Muscle of leg (tissue), 11 donors: ENCODE data around the gene DENND5B. TPM values are rescaled to one million over a fixed set of nuclear protein-coding genes. Genes with fewer than 3 reads are reported as not detected.

Source experiments
- DNase-seq: peaks from one replicate; pipeline ENCODE4 v3.0.0; 2013
- H3K27ac ChIP-seq: one replicate; pipeline ENCODE4 v1.5.1; 2013; ENCODE audit warnings: mild to moderate bottlenecking, low read length, control low read depth
- H3K27me3 ChIP-seq: one replicate; pipeline ENCODE4 v1.6.1; 2013; ENCODE audit warnings: low read length; ENCODE audit not compliant: control insufficient read depth, insufficient read depth
- H3K36me3 ChIP-seq: one replicate; pipeline ENCODE4 v1.6.1; 2013; ENCODE audit warnings: low read length; ENCODE audit not compliant: control insufficient read depth, insufficient read depth
- H3K4me1 ChIP-seq: one replicate; pipeline ENCODE4 v1.6.1; 2013; ENCODE audit warnings: low read length; ENCODE audit not compliant: control insufficient read depth, insufficient read depth
- H3K4me3 ChIP-seq: one replicate; pipeline ENCODE4 v1.5.1; 2013; ENCODE audit warnings: low read length, control low read depth
- H3K9me3 ChIP-seq: replicated peaks from 2 replicates; pipeline ENCODE4 v1.6.1; 2013; ENCODE audit warnings: low read depth, low read length; ENCODE audit not compliant: control insufficient read depth
- WGBS: methylation state at CpG from one replicate; pipeline ENCODE4 v1.1.5; 2013; ENCODE audit warnings: missing lambda C conversion rate; ENCODE audit not compliant: insufficient coverage; 5-methylcytosine and 5-hydroxymethylcytosine counted together
- polyA plus RNA-seq, 8 donors: library from polyadenylated mRNA; unstranded; fragments of 120-200 nt; gene quantifications; one replicate each; pipeline versions ENCODE4 v1.2.1 to v1.2.3, GENCODE V29; 2013; ENCODE audit warnings: inconsistent platforms in 1 of 8, low replicate concordance in 1 of 8; ENCODE audit not compliant: insufficient read length in 8 of 8, insufficient read depth in 1 of 8
- total RNA-seq: library from RNA; stranded (reverse); fragments of 120-200 nt; gene quantifications from one replicate; pipeline ENCODE4 v1.2.4, GENCODE V29; 2013

DENND5B gene
- total and polyA plus RNA-seq, 9 donors = 13.2 to 22.3 (median 20.0) TPM

DNA sequence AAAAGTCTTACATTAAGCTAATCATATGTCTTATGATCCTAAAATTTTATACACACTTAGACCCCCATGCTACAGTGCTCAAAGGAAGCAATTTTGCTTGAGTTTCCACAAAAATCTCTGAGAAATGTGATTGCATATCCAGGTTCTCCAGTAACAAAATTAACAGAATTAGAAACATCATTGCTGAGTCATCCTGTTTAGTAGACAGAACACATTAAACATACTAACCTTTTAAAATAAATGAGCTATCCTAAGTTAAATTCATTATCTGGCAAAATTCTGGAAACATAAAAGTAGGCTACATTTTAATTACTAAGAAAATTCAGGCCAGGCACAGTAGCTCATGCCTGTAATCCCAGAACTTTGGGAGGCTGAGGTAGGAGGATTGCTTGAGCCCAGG lies 94.7 kb downstream of the DENND5B start:
- no peak for DNase-seq
- Histone ChIP-seq H3K9me3 (no peaks in the 10 kb centered on the region), H3K27ac (no peak overlapping the region), H3K4me1 (no peaks in the 10 kb centered on the region), H3K36me3 (no peaks in the 10 kb centered on the region), H3K27me3 (no peaks in the 10 kb centered on the region), H3K4me3 (no peak overlapping the region)

- Histone ChIP-seq H3K4me3 (no peak overlapping the region), H3K27ac (no peak overlapping the region), H3K9me3 (no peaks in the 10 kb centered on the region), H3K4me1 (no peaks in the 10 kb centered on the region), H3K36me3 (no peaks in the 10 kb centered on the region), H3K27me3 (no peaks in the 10 kb centered on the region)
- WGBS = no CpG with 5 or more reads among the region's 2 CpGs
- DNase-seq = no peak
These were observed 96.5 kb downstream of the DENND5B start for GRCh38 chr12:31494455-31494854.

GRCh38 chr12:31492599-31493196 lies 98.2 kb downstream of the DENND5B start:
- no peak for DNase-seq
- Histone ChIP-seq H3K4me1 (no peaks in the 10 kb centered on the region), H3K4me3 (no peak overlapping the region), H3K36me3 (no peaks in the 10 kb centered on the region), H3K27ac (no peak overlapping the region), H3K27me3 (no peaks in the 10 kb centered on the region), H3K9me3 (no peaks in the 10 kb centered on the region)
- 100% methylated on average over 1 of the region's 2 CpGs for WGBS

DNA sequence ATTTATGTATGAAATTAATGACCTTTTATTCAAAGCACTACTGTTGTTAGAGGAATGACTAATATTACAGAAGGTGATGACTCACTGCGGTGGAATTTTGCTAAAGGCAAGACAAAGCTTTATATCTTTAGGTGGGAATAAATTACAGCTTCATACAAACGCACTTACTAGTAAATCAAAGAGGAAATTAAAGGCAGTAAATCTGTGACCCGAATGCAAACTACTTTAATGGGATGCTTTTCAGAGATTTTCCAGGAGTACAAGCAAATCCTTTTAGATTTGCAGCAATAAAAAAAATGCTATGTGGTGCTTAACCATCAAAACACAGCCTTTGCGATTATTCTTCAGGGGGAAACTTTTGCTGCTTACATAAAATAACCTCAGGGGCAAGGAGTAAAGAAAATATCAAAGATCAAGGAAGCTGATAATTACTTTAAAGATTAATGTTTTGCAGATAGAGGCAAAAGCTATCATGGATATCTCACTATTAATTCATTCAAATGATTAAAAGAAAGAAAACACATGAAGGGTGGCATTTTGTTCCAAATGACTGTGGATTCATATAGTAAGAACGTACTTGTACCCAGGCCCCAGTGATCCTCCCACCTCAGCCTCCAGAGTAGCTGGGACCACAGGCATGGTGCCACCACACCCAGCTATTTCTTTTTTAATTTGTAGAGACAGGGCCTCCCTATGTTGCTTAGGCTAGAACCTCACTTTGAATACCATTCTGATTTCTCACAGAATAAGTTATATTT lies 98.9 kb downstream of the DENND5B start:
- DNase-seq = no peak
- Histone ChIP-seq H3K9me3 (no peaks in the 10 kb centered on the region), H3K4me1 (no peaks in the 10 kb centered on the region), H3K27me3 (no peaks in the 10 kb centered on the region), H3K4me3 (no peak overlapping the region), H3K27ac (no peak overlapping the region), H3K36me3 (no peaks in the 10 kb centered on the region)
- no CpG with 5 or more reads among the region's 5 CpGs for WGBS

DNA sequence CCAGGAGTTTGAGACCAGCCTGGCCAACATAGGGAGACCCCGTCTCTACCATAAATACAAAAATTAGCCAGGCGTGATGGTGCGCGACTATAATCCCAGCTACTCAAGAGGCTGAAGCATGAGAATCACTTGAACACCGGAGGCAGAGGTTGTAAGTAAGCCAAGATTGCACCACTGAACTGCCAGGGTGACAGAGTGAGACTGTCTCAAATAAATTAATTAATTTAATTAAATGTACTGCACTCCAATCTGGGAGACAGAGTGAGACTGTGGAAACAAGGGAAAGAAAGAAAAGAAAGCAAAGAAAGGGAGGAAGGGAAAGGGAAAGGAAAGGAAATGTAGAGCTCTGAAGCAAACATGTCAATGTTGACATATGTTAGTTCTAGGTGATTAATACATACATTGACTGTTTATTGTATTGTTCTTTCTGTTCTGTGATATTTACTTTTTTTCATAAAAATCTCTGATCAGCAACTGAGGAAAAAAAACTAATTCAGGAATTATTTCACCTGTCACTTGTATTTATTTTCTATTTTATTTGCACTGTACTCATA lies 99.6 kb downstream of the DENND5B start:
- Histone ChIP-seq H3K4me3 (no peak overlapping the region), H3K36me3 (no peaks in the 10 kb centered on the region), H3K9me3 (no peaks in the 10 kb centered on the region), H3K27ac (no peak overlapping the region), H3K27me3 (no peaks in the 10 kb centered on the region), H3K4me1 (no peaks in the 10 kb centered on the region)
- 81% methylated on average over 3 of the region's 5 CpGs for WGBS
- no peak for DNase-seq

- peak; percentile 23 for DNase-seq
- no peaks in the 10 kb centered on the region for H3K36me3 ChIP-seq
- H3K4me3 ChIP-seq = no peak overlapping the region
- WGBS = no CpG with 5 or more reads among the region's 4 CpGs
- no peaks in the 10 kb centered on the region for H3K4me1 ChIP-seq
- H3K27me3 ChIP-seq = no peaks in the 10 kb centered on the region
- H3K27ac ChIP-seq = no peak overlapping the region
- H3K9me3 ChIP-seq = no peaks in the 10 kb centered on the region
These were observed 102.1 kb downstream of the DENND5B start for GRCh38 chr12:31488737-31489338.

DNA sequence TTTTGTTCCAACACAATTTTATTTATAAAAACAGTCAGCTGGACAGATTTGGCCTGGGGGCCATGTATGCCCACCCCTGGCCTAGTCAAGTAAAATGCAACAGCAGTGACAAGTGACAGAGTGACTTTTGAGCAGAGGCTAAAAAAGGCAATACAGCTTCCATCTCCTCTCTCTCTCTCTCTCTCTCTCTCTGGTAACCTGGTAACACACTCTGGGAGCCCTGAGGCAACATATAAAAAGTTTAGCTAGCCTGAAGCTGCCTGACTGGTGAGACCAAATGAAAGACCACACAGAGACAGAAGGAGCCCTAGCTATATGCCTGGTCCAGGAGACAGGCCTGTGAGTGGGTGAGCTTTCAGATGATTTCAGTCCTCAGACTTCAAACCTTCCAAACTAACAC lies 105.4 kb downstream of the DENND5B start:
- Histone ChIP-seq H3K27me3 (no peaks in the 10 kb centered on the region), H3K36me3 (no peaks in the 10 kb centered on the region), H3K27ac (no peak overlapping the region), H3K4me3 (no peak overlapping the region), H3K4me1 (no peaks in the 10 kb centered on the region), H3K9me3 (no peaks in the 10 kb centered on the region)
- no peak for DNase-seq

GRCh38 chr12:31482816-31483215 lies 108.1 kb downstream of the DENND5B start:
- H3K27ac ChIP-seq = no peak overlapping the region
- DNase-seq = no peak
- H3K36me3 ChIP-seq = peaks cover 7% of the 10 kb centered on the region
- H3K4me1 ChIP-seq = no peaks in the 10 kb centered on the region
- H3K27me3 ChIP-seq = no peaks in the 10 kb centered on the region
- H3K4me3 ChIP-seq = no peak overlapping the region
- WGBS = 89% methylated on average over 3 of the region's 3 CpGs
- no peaks in the 10 kb centered on the region for H3K9me3 ChIP-seq

- WGBS = 75% methylated on average over 2 of the region's 3 CpGs
- Histone ChIP-seq H3K9me3 (no peaks in the 10 kb centered on the region), H3K27ac (no peak overlapping the region), H3K27me3 (no peaks in the 10 kb centered on the region), H3K4me3 (no peak overlapping the region), H3K4me1 (no peaks in the 10 kb centered on the region), H3K36me3 (peaks cover 7% of the 10 kb centered on the region)
- no peak for DNase-seq
These were observed 109.5 kb downstream of the DENND5B start for GRCh38 chr12:31481415-31481814.

GRCh38 chr12:31479516-31480210 lies 111.3 kb downstream of the DENND5B start:
- Histone ChIP-seq H3K27me3 (no peaks in the 10 kb centered on the region), H3K27ac (no peak overlapping the region), H3K9me3 (no peaks in the 10 kb centered on the region), H3K4me3 (no peak overlapping the region), H3K36me3 (peaks cover 7% of the 10 kb centered on the region), H3K4me1 (no peaks in the 10 kb centered on the region)
- no peak for DNase-seq
- 92% methylated on average over 2 of the region's 5 CpGs for WGBS
